Suprapubic skin (tissue), 4 donors: ENCODE measurements around the gene GAS2L2.

Source experiments
- CTCF ChIP-seq, 2 donors: fragments of 200-600 bp in 1 of 2; fragments of 450-650 bp in 1 of 2; sonication (generic) in 1 of 2; IDR thresholded peaks; one replicate each; pipeline ENCODE4 v1.5.1; 2016 to 2019; ENCODE audit warnings: antibody characterized with exemption in 2 of 2, mild to moderate bottlenecking in 1 of 2, moderate library complexity in 1 of 2
- POLR2A ChIP-seq, 2 donors: fragments of 450-650 bp; IDR thresholded peaks; one replicate each; pipeline ENCODE4 v1.6.1; 2017; ENCODE audit warnings: antibody characterized with exemption in 2 of 2, mild to moderate bottlenecking in 2 of 2, moderate library complexity in 2 of 2
- POLR2AphosphoS5 ChIP-seq, 3 donors: sonication (generic); formaldehyde crosslinking; IDR thresholded peaks; one replicate each; pipeline ENCODE4 v1.6.1; 2017; ENCODE audit warnings: antibody characterized with exemption in 3 of 3

DNA sequence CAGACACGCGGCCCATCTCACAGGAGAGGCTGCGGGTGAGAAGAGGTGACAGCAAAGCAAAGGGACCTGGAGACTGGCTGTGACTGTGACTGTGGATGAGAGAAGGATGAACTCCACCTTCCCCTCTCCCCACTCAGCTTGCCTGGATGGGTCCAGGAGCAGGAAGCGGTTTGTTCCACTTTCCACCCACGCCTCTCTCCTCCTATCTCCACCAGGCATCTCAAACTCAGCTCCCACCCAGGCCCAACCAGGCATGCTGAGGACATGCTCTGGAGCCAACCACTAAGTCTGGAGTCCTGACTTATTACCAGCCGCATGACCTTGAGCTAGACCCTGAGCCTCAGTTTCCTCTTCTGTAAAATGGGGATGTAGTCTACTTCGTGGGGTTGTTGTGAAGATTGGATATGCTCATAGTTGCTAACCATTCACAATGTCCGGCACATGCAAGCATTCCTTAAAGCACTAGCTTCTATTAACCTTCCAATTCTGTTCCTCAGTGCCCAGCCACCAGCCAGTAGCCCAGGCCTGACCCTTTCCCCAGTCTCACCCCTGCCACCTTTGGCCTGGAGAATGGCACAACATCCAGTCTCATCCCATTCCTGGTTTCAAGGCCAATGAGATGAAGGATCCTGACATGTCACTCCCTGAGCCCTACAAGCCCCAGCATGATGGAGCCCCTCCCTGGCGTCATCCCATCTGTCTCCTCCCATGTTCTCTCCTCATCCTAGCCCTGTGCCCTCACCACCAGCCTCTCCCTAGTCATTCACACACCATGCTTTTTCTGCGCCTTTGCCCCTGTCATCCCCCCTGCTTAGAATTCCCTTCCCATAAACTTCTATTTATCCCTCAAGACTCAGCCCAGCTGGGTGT, 2.3 kb downstream of the GAS2L2 start:
- TF ChIP-seq POLR2A (IDR thresholded peaks at IDR 0.05): no peak
- no peak for TF ChIP-seq CTCF (IDR thresholded peaks at IDR 0.05)
- TF ChIP-seq POLR2AphosphoS5 (IDR thresholded peaks at IDR 0.05): no peak
